GM12878 (cell line): ENCODE measurements around the gene NLRC3.
A peak's percentile ranks its signal among the peaks of the same experiment; 100 is the strongest.

Experiments used
- ATF3 ChIP-seq: IDR thresholded peaks from 2 replicates; pipeline ENCODE4 v1.6.1; 2011; ENCODE audit warnings: low read depth, mild to moderate bottlenecking, low read length, moderate library complexity, borderline replicate concordance; ENCODE audit errors: extremely low read depth
- CTCF ChIP-seq, 3 experiments: IDR thresholded peaks in 2 of 3; conservative IDR thresholded peaks in 1 of 3; 2 replicates each; pipeline ENCODE4 v1.5.1; 2011; ENCODE audit warnings: low read depth in 3 of 3, low read length in 3 of 3, mild to moderate bottlenecking in 3 of 3, control low read depth in 2 of 3, moderate library complexity in 2 of 3, inconsistent platforms in 1 of 3, mixed read lengths in 1 of 3; ENCODE audit not compliant: control insufficient read depth in 2 of 3, insufficient read depth in 1 of 3; ENCODE audit errors: extremely low read depth in 1 of 3
- ETV6 ChIP-seq, 2 experiments: fragments of 450-650 bp in 1 of 2; IDR thresholded peaks in 1 of 2; conservative IDR thresholded peaks in 1 of 2; 2 replicates each; pipeline ENCODE4 v1.6.1; 2014; ENCODE audit warnings: antibody characterized with exemption in 1 of 2, borderline replicate concordance in 1 of 2, low read depth in 1 of 2, mild to moderate bottlenecking in 1 of 2, moderate library complexity in 1 of 2
- EZH2 ChIP-seq: IDR thresholded peaks from 2 replicates; pipeline ENCODE4 v1.6.1; 2012; ENCODE audit warnings: low read depth, mild to moderate bottlenecking, control low read depth, inconsistent platforms, low read length, borderline replicate concordance; ENCODE audit not compliant: control insufficient read depth
- GABPA ChIP-seq: IDR thresholded peaks from 2 replicates; pipeline ENCODE4 v1.6.1; 2014; ENCODE audit warnings: antibody characterized with exemption, low read depth, mild to moderate bottlenecking, inconsistent platforms
- IRF4 ChIP-seq: IDR thresholded peaks from 2 replicates; pipeline ENCODE4 v1.6.1; 2011; ENCODE audit warnings: low read depth, low read length
- KAT2A ChIP-seq: conservative IDR thresholded peaks from 2 replicates; pipeline ENCODE4 v1.6.1; 2011; ENCODE audit warnings: low read depth, low read length; ENCODE audit not compliant: control insufficient read depth
- MLLT1 ChIP-seq: fragments of 450-650 bp; IDR thresholded peaks from 2 replicates; pipeline ENCODE4 v1.6.1; 2016; ENCODE audit warnings: mild to moderate bottlenecking
- POLR2A ChIP-seq: IDR thresholded peaks from 2 replicates; pipeline ENCODE4 v1.6.1; 2011; ENCODE audit warnings: low read depth, mild to moderate bottlenecking, low read length
- POLR2AphosphoS5 ChIP-seq: IDR thresholded peaks from 2 replicates; pipeline ENCODE4 v1.6.1; 2011; ENCODE audit warnings: mild to moderate bottlenecking, low read length, inconsistent platforms
- STAT3 ChIP-seq: IDR thresholded peaks from 2 replicates; pipeline ENCODE4 v1.6.1; 2011; ENCODE audit warnings: low read depth, low read length, improper control_type of control experiment
- YY1 ChIP-seq: IDR thresholded peaks from 2 replicates; pipeline ENCODE4 v1.6.1; 2011; ENCODE audit warnings: low read depth, mild to moderate bottlenecking, low read length

GRCh38 chr16:3611146-3611975 lies 34.2 kb upstream of the NLRC3 start, which contains the start of gene SLX4:
- TF ChIP-seq STAT3 (no peak), YY1 (peak; percentile 22; the same call in 1 of the 2 replicates), GABPA (0 out of 2 replicates have a peak, but pooled peaks have one; percentile 37), POLR2AphosphoS5 (peak; percentile 69), MLLT1 (no peak), IRF4 (no peak), POLR2A (peak; percentile 88), KAT2A (no peak), ATF3 (peak; percentile 36; the same call in 1 of the 2 replicates), EZH2 (no peak), CTCF (IDR thresholded peaks at IDR 0.05 in 2 of 3, conservative IDR thresholded peaks at IDR 0.05 in 1 of 3; ENCODE audit: control insufficient read depth in 2 of 3, extremely low read depth in 1 of 3, insufficient read depth in 1 of 3, low read depth in 3 of 3, low read length in 3 of 3) (0 out of 6 replicates have a peak, but pooled peaks of 1 of the 3 experiments have one; percentile 2), ETV6 (conservative IDR thresholded peaks at IDR 0.05 in 1 of 2, IDR thresholded peaks at IDR 0.05 in 1 of 2; ENCODE audit: borderline replicate concordance in 1 of 2, low read depth in 1 of 2) (peak in 1 of 2 experiments; percentile 47; a peak in 1 of 4 replicates)
